GM18867 (cell line): ENCODE results near the gene CPLANE1.
A peak's percentile ranks its signal among the peaks of the same experiment; 100 is the strongest.
"Not testable (repeated sequence)": the region's sequence is repeated elsewhere in the genome, so short reads cannot be mapped to it uniquely, and the experiment has no call there.

Experiments
- ATAC-seq: cut with Tn5 transposase; IDR thresholded peaks from one replicate; pipeline ENCODE4 v1.9.1; 2021; ENCODE audit warnings: mild to moderate bottlenecking, moderate library complexity; ENCODE audit not compliant: unreplicated experiment

CPLANE1 gene

DNA sequence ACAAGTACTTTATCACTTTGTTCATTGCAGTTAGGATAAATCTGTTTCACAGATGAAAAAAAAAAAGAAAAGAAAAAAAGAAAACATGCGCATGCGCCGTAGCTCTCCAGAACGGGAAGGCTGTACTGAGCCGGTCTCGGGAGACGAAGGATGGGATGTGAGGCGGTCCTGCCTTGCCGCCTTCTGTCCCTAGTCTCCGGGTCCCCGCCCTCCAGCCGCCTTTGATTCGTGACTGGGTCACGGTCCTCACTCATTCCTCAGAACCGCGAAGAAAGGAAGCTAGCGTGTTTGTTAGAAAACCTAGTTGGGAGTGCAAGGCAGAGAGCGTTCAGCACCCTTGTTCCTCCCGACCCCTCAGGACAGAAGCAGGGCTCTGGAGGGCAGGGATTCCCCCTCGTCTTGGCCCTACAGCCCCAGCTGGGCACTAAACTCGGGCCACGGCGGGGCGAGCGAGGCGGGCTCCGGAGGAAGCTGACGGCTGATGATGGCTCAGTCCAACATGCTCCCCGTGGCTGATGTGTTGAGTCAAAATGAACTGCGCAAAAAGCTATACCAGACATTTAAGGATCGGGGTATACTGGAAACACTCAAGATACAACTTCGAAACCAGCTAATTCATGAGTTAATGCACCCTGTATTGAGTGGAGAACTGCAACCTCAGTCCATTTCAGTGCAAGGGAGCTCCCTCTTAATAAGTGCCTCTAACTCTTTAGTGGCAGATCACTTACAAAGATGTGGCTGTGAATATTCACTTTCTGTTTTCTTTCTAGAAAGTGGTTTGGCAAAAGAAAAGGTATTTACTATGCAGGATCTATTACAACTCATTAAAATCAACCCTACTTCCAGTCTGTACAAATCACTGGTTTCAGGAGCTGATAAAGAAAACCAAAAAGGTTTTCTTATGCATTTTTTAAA is 40.0 kb downstream of the CPLANE1 start:
- ATAC-seq: peak; percentile 70

DNA sequence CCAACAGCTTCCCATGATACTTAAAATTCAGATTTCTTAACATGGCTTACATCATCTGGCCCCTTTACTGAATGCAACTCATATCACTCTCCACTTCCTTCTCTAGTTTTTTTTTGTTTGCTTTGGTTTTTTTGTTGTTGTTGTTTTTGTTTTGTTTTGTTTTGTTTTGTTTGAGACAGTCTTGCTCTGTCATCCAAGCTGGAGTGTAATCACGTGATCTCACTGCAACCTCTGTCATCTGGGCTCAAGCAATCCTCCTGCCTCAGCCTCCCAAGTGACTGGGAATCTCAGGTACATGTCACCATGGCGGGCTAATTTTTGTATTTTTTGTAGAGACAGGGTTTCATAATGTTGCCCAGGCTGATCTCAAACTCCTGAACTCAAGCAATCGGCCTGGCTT is 41.4 kb downstream of the CPLANE1 start:
- ATAC-seq: no peak

DNA sequence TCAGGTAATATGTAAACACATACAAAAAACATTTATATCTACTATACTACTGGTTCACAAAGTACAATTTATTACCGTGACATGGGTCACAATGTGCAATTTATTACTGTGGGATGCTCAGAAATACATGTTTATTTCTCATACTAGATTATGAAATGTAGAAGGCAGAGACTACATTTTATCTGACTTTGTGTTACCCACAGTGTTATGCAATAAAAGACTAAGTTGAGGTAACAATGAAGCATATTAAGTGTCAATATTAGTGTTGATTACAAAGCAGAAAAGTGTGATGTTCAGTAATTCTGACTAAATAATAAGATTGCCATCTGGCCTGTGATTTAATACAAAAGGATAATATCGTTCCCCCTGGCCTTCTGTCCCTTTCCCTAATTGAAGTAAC is 42.4 kb downstream of the CPLANE1 start:
- ATAC-seq: no peak

DNA sequence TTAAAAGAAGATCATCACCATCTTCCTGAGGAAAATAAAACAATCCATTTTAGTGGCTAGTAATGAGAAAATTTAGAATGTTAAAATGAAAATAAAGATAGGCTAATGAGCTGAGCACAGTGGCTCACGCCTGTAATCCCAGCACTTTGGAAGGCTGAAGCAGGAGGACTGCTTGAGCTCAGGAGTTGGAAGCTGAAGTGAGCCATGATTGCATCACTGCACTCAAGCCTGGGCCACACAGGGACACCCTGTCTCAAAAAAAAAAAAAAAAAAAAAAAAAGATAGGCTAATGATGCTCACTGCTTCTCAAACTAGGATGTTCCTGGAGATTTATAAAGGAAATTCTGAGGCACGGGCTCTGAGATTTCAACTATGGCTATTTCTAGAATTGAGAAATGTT is 50.3 kb downstream of the CPLANE1 start:
- no peak for ATAC-seq

DNA sequence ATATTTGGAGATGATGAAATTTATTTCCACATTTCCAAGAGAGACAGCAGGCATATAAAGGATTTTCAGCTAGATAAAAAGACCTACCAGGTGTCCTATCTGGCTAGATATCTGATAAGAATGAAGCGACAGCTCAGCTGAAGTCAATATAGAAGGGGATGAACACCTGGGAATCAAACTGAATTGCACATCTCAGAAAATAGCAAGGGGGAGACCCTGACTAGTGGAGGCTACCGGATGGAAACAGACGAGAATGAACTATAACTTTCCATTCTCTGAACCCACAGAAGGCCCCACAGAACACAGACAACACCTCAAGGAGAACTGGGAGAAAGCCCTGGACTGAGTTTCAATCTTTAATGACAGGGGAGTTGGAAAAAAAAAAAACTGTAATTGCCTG is 51.1 kb downstream of the CPLANE1 start:
- ATAC-seq: peak; percentile 35

DNA sequence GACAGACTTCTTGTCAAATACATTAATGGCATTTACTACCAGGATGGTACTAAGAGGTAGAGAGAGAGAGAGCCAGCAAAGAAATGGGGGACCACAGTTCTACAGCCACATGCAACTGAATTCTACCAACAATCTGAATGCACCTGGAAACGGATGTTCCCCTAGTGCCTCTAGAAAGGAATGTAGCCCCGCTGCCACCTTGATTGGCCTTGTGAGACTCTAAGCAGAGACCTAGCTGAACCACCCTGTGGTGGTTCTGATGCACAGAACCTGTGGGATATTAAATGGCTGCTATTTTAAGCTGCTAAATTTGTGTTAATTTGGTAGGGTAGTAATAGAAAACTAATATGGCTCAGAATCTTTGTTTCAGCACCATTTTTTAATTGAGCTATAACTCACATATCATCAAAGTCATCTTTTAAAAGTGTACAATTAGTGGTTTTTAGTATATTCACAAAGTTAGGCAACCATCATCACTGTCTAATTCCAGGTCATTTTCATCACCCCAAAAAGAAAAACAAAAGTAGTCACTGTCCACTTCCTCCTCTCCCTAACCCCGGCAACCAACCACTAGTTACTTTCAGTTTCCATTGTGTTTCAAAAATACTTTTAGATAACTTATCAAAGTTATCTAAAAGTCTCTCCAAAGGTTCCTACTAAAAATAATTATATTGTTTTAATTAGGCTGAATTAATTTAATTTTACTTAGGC is 51.7 kb downstream of the CPLANE1 start:
- peak; percentile 92 for ATAC-seq

DNA sequence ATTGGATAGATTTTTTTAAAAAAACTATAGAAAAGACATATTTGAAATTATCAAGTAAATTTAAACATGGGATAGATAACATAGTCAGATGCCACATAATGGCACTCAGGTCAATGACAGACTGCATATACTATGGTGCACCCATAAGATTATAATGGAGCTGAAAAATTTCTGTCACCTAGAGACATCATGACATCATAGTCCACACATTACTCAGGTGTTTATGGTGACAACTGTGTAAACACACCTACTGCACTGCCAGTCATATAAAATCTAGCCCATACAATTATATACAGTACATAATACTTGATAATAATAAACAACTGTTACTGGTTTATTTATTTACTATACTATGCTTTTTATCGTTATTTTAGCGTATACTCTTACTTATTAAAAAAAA is 58.6 kb downstream of the CPLANE1 start:
- no peak for ATAC-seq

DNA sequence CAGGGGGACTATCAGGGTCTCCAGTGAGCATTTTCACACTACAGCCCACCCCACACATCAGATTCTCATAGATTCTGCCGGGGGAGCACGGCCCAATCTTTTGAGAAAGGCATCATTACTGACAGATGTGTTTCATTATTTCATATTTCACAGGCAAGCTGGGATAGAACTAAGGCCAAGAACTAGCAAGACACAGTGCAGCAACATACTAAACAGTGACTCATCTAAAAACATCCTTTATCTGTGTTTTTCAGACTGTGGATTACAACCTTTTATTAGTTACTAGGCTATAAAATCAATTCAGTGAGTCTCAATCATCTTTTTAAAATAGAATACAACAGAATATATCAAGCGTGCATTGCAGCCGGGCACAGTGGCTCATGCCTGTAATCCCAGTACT is 59.8 kb downstream of the CPLANE1 start:
- no peak for ATAC-seq

DNA sequence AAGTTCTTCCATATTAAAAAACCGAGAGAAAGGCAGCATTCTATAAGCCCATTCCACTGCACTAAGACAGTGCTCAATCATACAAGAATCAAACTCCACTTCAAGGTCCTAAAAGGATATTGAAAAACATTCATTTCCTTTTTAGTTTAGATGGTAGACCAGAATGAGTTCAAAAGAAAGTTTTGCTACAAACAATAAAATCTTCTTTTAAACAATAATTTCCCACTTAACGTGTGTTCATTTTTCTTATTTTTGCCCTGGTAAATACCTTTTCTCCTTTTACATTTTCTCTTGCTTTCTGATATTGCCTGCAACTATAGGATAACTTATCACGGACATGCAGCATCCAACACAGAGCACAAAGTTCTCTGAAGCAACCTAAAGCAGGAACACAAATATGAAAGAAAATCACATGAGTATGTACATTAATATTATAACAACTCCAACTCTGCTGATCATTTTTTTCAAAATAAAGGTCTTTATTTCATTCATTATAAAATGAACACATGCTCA is 61.7 kb downstream of the CPLANE1 start:
- ATAC-seq: no peak

DNA sequence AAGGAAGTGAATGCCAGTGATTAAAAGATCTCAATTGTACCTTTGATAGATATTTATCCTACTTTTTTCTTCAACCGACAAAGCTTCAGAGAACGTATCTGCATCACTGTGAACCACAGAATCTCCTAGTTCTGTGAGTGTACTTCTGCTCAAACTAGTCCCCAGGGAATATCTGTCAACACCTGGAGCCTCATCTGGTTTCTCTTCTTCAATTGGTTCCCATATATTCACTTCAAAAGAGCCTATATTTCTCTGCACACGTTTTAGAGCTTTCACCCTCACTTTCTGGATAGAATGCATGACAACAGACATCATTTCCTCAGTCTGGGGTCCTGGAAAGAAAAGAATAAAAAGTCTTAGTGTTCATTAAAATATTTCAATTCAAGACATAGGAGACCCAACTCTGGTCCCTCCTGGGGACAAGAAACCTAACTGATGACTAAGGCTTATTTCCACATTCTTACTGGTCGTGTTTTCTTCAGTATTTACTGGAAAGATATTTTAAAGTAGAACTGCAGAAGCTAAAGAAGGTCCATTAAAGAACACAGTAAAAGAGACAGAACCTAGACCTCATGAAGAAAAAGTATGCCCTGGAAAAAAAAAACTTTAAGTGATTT is 64.3 kb downstream of the CPLANE1 start:
- ATAC-seq: peak; percentile 75

DNA sequence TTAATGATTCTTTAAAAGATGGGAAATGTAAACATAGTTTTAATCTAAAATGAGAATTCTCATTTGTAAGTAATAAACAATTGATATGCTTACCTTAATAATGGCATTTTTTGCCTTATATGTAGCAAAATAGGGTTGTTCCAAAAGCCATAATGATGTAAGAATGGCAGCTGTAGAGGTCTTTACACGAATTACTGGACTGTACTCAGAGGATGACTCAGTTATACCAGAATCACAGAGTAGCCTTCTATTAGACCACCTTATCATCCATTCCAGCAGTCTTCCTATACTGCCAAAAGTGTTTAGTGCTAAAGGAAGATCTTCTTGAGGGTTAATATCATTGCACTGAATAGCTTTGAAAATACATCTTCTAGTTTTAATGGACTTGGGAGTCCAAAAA is 66.5 kb downstream of the CPLANE1 start:
- no peak for ATAC-seq

DNA sequence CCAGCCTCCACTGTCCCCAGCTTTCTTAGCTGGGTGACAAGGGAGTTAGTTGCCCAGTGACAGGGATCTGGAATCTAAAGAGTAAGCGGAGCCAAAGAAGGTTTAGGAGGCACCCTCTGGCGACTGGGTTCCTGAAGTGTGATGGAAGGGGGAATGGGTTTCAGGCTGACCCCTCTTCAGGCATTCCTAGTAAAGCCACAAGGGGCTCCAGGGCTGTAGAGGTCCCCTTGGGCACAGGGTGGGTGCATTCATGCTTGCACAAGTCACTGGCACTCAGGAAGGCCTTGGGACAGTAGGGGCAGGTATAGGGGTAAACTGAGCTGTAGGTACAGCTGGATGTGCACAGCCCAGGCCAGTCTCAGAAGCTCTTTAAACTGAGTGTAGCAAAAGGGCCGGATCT is 74.2 kb downstream of the CPLANE1 start:
- no peak for ATAC-seq

DNA sequence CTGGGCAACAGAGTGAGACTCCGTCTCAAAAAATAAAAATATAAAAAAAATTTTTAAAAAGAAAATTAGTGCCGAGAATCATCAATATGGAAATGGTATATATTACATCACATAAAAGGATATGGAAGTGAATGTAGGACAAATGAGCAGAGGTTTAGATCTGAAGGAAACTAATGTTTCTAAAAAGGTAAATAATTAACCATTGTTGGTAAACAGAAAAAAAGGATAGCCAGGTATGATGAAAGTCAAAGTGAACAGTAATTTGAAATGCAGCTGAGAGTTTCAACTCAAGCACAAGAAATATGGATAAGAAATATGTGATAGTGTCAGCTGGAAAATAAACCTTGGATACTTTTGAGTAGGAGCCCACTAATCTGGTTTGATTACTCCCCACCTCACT is 76.2 kb downstream of the CPLANE1 start:
- ATAC-seq: no peak

DNA sequence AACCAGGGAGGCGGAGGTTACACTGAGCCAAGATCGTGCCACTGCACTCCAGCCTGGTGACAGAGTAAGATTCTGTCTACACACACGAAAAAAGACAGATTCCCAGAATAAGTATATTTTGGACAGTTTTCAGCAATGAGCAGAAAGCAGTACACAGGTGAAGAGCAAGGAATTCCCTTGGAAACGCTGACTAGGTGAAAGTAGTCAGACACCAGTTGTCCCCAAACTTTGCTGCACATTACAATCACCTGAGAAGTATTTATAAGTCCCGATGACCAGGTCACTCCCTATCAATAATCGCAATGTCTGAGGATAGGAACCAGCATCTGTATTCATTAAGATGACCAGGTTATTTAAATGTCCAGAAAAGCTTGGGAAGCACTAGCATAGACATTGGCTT is 78.3 kb downstream of the CPLANE1 start:
- ATAC-seq: no peak

DNA sequence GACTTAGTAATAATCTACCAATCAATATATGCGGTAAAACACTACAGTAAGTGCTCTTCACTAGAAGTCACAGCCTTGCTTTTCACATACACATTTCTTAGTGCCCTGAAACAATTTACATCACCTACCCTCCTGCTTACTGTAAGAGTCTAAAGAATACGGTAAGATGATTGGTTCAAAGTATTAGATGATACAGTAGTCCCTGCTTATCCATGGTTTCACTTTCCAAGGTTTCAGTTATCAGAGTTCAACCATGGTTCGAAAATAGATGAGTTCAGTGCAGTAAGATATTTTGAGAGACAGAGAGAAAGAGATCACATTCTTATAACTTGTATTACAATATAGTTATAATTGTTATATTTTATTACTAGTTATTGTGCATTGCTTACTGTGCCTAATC is 83.0 kb downstream of the CPLANE1 start:
- no peak for ATAC-seq

DNA sequence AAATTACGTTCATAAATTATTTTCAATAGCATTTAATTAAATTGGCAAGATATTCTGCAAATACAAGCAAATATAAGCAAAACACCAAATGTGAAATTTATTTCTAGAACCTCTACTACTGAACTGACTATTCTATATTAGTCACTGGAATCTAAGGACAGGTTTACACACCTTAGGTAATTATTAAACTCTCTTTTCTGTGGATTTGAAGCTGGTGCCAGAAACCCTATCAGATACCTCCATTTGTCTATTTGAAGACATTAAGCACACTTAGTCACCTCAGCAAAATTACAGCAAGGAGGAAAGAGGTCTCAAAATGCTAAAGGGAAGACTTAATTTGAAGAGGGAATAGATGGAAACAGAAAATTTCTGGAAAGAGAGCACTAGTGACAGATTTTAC is 83.4 kb downstream of the CPLANE1 start:
- ATAC-seq: no peak

DNA sequence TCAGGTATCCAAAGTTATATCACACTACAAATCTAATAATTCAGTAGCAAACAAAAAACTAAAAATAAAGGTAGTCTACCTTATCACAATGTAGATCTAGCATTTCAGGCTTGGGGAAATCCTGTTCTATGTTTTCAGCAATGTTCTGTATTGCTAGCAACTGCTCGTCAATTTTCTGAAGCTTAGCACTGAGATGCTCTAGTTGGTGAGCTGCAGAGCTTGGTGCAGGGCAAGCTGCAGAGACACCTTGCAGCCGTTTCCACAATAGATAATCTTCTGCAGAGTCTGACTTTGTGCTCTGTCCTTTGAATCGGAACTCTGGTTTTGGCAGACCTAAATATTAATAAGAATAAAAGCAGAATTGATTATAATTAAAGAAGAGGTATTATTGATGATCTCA is 95.5 kb downstream of the CPLANE1 start:
- no peak for ATAC-seq

DNA sequence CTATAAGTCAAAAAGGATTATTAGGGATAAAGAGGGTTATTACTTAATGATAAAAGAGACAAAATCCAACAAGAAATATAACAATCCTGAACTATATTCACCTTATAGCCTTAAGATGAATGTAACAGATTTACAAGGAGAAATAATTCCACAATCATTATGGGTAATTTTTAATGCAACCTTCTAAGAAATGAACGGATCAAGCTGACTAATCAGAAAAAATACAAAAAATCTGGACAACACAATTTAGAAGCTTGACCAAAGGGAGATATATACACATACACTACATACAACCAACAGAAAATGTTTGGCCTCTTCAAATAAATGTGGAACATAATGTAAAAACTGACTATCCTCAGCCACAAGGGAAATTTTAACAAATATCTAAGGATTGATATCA is 102.3 kb downstream of the CPLANE1 start:
- no peak for ATAC-seq

DNA sequence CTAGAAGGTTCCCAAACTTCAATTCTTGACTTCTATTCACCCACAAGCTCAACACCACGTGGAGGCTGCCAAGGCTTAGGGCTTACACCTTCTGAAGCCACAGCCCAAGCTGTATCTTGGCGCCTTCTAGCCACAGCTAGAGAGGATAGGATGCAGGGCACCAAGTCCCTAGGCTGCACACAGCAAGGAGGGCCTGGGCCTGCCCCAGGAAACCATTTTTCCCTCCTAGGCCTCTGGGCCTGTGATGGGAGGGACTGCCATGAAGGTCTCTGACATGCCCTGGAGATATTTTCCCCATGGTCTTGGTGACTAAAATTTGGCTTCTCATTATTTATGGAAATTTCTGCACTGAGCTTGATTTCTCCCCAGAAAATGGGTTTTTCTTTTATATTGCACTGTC is 112.5 kb downstream of the CPLANE1 start:
- ATAC-seq: no peak

DNA sequence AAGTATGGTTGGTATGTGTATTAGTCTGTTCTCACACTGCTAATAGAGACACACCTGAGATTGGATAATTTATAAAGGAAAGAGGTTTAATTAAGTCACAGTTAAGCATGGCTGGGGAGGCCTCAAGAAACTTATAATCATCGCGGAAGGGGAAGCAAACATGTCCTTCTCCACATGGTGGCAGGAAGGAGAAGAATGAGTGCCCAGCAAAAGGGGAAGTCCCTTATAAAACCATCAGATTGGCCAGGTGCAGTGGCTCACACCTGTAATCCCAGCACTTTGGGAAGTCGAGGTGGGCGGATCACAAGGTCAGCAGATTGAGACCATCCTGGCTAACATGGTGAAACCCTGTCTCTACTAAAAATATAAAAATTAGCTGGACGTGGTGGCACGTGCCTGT is 113.9 kb downstream of the CPLANE1 start:
- ATAC-seq: not testable (repeated sequence)

DNA sequence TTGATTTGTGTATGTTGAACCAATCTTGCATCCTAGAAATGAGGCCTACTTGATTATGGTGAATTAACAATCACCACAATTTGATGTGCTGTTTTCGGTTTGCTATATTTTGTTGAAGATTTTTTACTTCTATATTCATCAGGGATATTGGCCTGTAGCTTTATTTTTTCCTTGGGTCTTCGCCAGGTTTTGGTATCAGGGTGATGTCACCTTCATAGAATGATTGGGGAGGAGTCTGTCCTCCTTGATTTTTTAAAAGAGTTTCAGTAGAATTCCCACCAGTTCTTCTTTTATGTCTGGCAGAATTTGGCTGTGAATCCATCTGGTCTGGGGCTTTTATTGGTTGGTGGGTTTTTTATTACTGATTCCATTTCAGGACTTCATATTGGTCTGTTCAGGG is 115.2 kb downstream of the CPLANE1 start:
- ATAC-seq: no peak

DNA sequence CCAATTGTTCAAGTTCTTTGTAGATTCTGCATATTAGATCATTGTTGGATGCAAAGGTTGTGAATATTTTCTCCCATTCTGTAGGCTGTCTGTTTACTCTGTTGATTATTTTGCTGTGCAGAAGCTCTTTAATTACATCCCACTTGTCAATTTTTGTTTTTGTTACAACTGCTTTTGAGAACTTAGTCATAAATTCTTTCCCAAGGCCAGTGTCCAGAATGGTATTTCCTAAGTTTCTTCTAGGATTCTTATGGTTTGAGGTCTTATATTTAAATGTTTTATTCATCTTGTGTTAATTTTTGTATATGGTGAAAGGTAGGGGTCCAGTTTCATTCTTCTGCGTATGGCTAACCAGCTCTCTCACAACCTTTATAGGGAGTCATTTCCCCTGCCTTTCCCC is 116.5 kb downstream of the CPLANE1 start:
- no peak for ATAC-seq
